D341Med (cell line): ENCODE measurements around the gene TASOR2.

ENCODE experiments used
- DNase-seq: peaks from one replicate; pipeline ENCODE4 v3.0.0; 2012; ENCODE audit warnings: low spot score

The TASOR2 gene

DNA sequence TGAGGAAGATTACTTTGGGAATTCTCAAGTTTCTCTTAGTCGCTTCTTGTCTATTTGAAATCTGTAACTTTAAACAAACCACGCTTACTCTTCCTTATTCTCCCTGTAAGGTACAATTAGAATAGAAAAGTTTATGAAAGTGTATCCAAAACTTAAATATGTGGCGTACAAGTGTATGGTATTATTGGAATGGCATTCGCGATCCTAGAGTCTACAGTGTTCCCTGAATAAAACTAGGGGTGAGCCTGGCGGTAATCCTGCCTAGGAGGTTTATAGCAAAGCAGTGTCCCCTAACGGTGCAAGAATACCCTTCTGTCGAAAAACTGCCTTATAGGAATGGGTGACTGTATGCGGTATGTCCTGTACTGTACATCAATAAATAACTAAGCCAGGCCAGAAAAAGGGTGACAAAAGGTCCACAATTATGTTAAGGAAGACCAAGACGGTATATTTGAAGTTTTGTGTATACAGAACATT is 1.2 kb downstream of the TASOR2 start:
- DNase-seq: no peak

GRCh38 chr10:5688587-5688986 is 3.9 kb downstream of the TASOR2 start:
- no peak for DNase-seq

GRCh38 chr10:5691786-5692185 is 7.1 kb downstream of the TASOR2 start:
- DNase-seq: no peak

DNA sequence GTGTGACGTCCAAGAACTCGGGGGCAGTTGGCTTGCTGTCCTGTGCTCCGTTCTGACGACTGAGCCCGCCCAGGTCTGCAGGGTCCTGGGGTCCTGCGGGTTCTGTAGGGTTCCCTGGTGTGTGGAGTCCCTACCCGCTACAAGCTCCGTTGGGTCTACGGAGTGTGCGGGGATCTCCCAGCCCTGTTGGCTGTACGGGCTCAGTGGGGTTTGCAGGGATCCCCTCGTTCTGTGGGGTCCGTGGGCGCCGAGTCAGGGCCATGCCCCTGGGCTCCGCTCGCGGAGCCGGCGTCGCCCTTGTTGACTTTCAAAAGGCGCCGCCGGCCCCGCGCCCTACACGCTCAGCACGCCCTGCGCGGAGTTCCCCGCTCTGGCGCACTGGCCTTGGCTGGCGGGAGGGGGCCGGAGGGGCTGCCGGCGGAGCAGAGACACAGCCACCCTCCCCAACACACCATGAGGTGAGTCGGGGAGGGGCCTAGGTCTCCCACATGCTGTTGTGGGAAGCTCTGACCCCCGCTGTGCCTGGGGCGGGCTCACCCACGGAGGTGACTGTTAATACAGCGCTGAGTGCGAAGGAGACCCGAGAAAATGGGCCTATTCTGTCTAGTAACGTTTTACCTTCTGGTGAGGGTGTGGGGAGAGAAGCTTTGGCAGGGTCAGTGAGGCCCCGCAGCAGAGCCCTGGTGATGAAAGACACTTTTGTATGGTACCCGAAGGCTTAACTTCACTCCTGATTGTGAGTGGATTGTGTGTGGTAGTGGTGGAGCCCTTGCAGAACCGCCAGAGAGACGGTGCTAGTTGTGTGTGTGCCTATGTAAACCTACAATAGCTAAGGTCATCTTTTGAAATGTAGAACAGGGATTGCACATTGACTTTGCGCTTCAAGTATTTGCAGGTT is 8.1 kb downstream of the TASOR2 start:
- DNase-seq: no peak

DNA sequence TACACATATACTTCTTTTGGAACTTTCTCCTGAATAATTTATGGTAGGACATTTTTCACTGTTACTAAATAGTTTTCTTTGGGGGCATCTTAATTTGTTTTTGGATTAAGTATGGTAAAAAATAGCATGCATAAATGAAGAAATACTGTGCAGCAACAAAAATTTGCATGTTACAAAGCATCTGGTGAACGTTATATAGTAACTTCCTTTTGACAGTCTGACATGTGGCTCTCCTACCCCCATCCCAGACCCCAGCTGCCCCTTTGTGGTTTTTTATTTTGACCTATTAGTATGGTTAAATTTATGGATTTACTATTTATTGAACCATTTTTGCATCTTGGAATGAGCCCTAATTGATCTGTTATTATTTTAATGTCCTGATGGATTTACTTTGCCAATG is 9.9 kb downstream of the TASOR2 start:
- DNase-seq: no peak

GRCh38 chr10:5697342-5697741 is 12.7 kb downstream of the TASOR2 start:
- no peak for DNase-seq

GRCh38 chr10:5698062-5698461 is 13.4 kb downstream of the TASOR2 start:
- DNase-seq: no peak

GRCh38 chr10:5708356-5708755 is 23.7 kb downstream of the TASOR2 start:
- no peak for DNase-seq

- no peak for DNase-seq
Measured at GRCh38 chr10:5709865-5710264, 25.2 kb downstream of the TASOR2 start.

DNA sequence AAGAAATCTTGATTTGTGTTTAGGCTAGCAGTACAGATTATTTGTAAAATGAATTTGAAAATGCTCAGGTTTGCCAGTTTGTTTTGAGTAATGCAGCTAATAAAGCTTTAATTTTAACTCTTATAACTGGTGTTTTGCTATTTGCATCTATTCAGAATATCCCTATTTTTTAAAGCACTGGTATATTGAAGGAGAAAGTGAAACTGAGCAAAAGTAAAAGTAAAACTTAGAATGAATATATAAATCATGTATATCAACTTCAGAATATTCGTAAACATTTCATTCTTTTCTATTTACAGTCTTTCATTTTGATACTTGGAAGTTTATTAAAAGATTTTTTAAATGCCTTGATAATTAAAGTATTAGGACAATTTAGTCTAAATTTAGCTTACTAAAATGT is 26.2 kb downstream of the TASOR2 start:
- DNase-seq: no peak

DNA sequence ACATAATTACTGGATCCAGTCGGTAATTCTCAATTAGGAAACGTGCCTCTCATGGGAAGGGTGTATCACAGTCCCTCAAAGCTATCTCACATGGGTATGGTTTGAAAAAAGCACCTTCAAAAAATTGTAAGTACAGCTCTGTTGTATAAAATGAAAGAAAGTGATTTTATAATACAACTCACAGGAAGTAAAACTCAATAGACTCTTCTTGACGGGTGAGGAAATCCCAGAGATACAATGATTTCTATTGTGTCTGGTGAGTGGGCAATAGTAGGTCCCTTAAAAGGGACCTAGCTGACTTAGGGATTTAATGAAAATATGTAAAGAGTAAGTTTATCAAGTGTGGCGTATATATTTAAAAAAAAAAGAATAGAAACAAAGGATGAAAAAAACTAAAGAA is 27.0 kb downstream of the TASOR2 start:
- no peak for DNase-seq

DNA sequence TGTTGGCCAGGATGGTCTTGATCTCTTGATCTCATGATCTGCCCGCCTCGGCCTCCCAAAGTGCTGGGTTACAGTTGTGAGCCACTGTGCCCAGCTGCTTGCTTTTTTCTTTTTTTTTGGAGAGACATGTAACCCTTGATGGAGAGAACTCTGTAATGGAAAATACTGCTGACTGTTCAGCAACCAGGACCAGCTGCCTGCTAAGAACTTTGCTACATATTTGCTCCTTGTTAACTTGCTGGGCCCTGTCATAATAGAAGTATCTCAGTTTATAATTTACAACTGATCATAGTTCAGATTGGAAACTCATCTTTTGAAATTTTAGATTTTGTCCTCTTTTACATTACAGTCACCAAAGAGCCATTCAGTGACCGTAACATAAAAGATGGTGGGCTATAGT is 34.9 kb downstream of the TASOR2 start:
- DNase-seq: no peak

- no peak for DNase-seq
Measured at GRCh38 chr10:5720182-5720581, 35.5 kb downstream of the TASOR2 start.

DNA sequence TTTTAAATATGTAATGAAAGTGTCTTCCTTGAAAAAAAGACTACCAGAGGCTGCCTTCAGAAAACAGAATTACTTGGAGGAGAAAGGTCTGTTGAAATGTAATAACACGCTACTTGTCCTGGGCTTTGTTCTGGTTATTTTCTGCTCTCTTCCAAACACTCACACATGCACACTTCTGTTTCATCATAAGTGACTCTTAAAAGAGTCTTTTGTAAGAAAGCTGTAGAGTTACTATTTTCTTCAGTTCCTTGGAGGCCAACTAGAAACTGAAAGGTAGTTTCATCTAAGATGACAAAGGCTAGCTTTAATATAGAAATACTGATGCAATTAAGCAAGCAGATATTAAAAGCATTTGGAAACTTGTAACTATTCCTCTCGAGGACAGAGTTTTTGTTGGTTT is 39.1 kb downstream of the TASOR2 start:
- no peak for DNase-seq

DNA sequence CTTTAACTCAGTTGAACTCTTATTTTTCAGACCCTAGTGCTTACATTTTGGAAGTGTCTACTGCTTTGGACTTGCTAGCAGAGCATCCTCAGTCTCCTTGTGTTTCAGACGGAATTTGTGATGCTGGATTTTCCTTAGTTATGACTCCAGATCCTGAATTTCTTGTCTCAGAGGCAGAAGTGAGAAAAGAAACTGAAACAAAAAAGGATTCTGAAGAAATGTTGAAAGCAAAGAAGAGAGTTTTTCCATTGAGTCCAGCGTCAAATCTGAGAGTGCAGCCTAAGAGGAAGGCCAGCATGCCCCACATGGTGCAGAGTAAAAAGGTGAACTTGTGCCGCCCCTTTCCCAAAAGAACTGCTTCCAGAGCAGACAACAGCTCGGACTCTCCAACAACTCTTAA is 46.1 kb downstream of the TASOR2 start:
- no peak for DNase-seq

- no peak for DNase-seq
Measured at GRCh38 chr10:5731559-5731958, 46.9 kb downstream of the TASOR2 start.

- DNase-seq: no peak
Measured at GRCh38 chr10:5732141-5732540, 47.5 kb downstream of the TASOR2 start.
